Activated CD4-positive, alpha-beta T cell treated with anti-CD3 and anti-CD28 coated beads, Interleukin-2, amount 50 U/mL, for 48 hours (primary cell): ENCODE data around the gene MTFR1L.

Experiments used
- DNase-seq, 2 experiments: peaks; one replicate each; pipeline ENCODE4 v3.0.0-alpha.2; 2020

MTFR1L gene

DNA sequence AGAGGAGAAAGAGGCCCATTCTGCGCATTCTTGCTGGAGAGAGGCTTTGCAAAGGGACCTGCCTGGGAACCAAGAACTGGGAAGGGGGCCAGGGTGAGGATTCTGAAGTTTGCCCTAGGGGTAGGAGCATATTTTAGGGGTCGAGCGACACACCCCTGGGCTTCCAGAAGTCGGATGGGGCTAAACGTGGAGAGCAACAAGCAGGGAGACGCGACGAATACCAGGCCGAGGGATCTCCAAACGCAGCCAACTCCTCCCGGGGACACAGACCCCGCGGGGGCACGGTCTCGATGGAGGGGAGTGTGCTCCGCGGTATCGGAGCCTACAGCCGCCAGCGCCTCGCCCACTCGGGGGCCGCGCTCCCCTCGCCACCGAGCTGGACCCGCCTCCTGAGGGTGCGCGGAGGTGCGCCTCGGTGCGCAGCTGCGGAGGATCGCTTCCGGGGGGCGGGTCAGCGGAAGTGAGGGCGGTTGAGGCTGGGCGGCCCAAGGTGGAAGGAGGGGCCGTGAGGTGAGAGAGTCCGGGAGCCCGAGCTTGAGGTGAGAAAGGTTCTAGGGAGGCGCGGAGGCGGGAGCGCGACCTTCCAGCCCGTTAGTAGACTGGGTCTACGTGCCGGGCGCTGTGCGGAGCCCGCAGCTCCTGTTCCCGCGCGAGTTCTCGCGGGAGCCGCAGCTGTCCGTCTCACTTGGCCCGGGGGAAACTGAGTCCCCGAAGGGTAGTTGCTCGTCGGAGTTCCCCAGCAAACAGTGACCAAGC, at the start of gene MTFR1L:
TSS of gene MTFR1L (plus strand) at position 464 of the 756 bp plus-strand sequence. CDS start 3,151 bp downstream, outside the sequence.
- DNase-seq: peak; percentile 94 to 96

- DNase-seq: no peak
These were observed 49.1 kb upstream of the MTFR1L start for GRCh38 chr1:25770541-25771220.

GRCh38 chr1:25771221-25772114, 48.3 kb upstream of the MTFR1L start:
- DNase-seq: peak; percentile 31 to 46

DNA sequence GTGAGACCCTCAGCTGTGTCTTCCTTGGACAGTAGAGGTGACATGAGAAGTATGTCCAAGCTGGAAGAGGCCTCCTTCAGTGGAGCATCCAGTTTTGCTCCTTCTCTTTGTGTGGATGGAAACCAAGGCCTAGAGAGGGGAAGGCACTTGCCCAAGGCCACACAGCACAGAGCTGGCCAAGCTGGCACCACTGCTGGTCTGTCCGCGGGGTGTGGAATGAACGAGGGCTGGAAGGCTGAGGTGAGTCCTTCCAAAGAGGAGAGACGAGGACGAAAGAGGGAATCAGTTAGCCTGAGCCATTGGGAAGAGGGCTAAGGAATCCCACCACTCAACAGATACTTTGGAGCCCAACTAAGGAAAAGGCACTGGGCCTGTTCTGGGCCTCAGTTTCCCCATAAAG, 47.6 kb upstream of the MTFR1L start:
- DNase-seq: no peak

GRCh38 chr1:25772692-25773245, 47.0 kb upstream of the MTFR1L start:
- DNase-seq: no peak

- no peak for DNase-seq
These were observed 46.2 kb upstream of the MTFR1L start for GRCh38 chr1:25773441-25774125.

DNA sequence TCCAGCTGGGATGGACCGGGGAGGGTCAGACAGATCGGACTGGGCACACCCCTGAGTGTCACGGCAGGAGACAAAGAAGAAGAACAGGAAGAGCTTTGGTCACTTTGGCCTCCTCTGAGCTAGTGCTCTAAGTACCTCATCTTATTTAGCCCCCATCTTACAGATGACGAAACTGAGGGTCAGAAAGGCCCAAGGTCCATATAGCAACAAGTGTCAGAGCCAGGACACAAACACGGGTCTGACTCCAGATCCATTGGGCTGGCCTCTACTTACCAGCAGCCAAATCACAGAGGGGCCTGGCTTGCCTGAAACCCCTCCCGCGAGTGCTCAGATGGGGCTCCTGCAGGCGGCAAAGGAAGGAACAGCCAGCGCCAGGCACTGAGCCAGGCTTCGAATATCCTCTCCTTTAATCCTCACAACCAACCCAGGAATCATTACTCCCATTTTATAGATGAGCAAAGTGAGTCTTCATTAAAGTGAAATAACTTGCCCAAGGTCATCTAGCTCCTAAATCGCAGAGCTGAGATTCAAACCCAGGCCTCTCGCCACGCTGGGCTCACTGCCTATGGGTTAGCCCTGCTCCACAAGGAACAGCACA, 45.4 kb upstream of the MTFR1L start:
- no peak for DNase-seq

GRCh38 chr1:25774921-25775771, 44.6 kb upstream of the MTFR1L start:
- DNase-seq: peak; percentile 79 to 86

GRCh38 chr1:25779388-25779787, 40.4 kb upstream of the MTFR1L start:
- DNase-seq: no peak

- no peak for DNase-seq
These were observed 39.9 kb upstream of the MTFR1L start for GRCh38 chr1:25779894-25780293.

GRCh38 chr1:25780318-25781129, 39.2 kb upstream of the MTFR1L start:
- no peak for DNase-seq

GRCh38 chr1:25781130-25781433, 38.7 kb upstream of the MTFR1L start:
- DNase-seq: no peak

- DNase-seq: no peak
These were observed 37.0 kb upstream of the MTFR1L start for GRCh38 chr1:25782608-25783201.

GRCh38 chr1:25784575-25785051, 35.1 kb upstream of the MTFR1L start:
- no peak for DNase-seq

DNA sequence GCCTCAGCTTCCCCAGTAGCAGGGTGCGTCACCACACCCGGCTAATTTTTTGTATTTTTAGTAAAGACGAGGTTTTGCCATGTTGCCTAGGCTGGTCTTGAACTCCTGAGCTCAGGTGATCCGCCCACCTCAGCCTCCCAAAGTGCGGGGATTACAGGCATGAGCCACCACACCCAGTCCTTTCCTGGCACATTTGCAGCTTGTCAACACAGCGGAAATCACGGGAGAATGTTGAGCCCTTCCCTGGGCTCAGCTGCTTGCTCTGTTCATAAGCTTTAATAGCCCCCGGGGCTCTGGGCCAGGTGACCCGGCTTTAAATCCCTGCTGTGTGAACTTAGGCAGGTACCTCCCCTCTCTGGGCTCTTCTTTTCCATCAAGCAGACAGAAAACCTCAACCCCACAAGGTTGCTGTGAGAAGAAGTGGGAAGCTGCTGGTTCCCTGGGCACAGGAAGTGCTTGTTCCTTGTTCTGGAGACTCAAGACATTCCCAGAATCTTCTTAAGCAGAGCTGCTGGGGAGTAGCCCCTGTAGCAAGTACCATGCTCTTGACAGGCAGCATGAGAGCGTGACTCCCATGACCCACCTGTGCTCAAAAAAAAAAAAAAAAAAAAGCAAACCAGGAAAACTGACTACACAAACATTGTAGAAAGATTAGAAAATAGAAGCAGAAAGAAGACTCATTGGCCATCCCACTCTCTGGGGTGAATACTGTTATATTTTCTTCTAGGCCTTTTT, 34.3 kb upstream of the MTFR1L start:
- no peak for DNase-seq

GRCh38 chr1:25786887-25787759, 32.6 kb upstream of the MTFR1L start:
- no peak for DNase-seq

DNA sequence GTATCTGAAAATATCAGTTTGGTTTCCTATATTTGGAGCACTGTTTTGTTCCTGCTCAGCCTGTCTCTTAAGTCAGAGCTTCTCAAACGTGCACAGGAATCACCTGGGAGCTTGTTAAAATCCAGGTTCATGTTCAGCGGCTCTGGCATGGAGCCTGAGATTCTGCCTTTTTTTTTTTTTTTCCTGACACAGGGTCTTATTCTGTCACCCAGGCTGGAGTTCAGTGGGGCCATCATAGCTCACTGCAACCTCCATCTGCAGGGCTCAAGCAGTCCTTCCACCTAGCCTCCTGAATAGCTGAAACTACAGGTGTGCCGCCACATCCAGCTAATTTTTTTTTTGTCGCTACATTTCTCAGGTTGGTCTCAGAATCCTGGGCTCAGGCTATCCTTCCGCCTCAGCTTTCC, 32.0 kb upstream of the MTFR1L start:
- no peak for DNase-seq

GRCh38 chr1:25790472-25790871, 29.3 kb upstream of the MTFR1L start:
- no peak for DNase-seq
